ENCODE measurements around the gene RHCE.

DNA sequence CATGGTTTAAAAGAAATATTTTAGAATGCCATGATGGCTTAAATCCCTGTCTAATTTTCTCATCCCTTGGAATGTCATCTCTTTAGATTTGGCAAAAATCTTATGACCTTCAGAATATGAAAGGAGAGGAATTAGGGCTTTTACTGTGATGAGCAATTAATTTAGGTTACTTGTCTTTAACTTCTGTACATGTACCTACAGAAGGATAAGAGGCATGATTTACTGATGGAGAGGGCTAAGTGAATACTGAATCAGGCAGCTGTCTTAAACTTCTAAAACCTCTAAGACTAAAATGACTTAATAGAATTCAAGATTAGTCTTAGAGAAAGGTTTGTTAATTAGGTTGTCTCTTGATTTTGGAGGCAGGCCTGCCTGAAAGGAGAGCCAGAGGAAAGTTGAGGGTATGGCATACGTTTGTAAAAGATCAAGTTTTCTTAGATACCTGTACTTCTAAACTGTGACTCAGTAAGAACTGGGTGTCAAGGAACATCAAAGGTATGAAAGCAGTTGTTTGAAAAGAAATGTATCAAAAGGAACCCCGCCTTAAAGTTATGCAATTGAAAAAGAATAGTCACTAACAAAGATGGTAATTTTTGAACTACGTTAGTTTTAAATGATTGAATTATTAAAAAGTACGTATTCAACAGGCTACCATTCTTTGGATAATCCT is 22.5 kb upstream of the RHCE start:
- TF ChIP-seq CTCF (IDR thresholded peaks at IDR 0.05) (no peak), POLR2A (IDR thresholded peaks at IDR 0.05) (no peak)
